D341Med (cell line): ENCODE data around the gene DYNC1I1.

Experiments used
- DNase-seq: peaks from one replicate; pipeline ENCODE4 v3.0.0; 2012; ENCODE audit warnings: low spot score

The DYNC1I1 gene

DNA sequence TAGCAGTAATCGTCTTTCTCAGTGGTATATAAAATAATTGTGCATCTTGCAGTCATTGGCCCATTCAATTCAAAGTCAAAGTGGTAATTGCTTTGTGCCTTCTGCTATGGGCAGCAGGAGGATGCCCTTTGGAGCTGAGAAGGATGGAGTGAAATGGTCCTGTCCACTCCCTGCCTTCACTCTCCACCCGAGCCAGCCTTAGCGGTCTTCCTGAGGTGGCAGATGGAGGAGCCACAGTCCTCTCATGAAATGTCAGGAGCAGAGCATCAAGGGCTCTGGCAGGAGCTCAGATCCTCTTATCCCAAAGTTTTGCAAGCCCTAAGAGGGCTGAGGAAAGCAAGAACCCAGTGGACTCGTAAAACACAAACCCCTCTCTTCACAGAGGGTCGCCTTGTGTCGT lies 199.4 kb downstream of the DYNC1I1 start:
- no peak for DNase-seq

DNA sequence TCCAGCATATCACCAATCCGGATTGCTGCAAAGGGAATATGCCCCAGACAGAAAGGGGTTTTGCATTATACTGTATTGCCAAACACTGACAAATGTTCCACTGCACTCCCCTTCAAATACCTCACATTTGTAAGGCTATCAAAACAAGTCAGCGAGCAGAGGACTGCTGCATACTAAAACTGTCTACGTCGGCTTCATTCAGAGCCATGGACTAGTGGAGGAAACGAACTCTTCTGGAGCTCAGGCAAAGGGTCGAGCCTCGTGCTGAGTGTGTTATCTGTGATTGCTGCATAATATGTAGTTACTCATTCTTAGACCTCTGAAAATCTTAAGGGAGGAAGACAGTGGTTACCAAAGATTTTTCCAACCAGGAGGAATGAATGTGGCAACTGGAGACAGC lies 200.2 kb downstream of the DYNC1I1 start:
- no peak for DNase-seq

GRCh38 chr7:95974108-95974507 lies 201.8 kb downstream of the DYNC1I1 start:
- DNase-seq, result no peak

DNA sequence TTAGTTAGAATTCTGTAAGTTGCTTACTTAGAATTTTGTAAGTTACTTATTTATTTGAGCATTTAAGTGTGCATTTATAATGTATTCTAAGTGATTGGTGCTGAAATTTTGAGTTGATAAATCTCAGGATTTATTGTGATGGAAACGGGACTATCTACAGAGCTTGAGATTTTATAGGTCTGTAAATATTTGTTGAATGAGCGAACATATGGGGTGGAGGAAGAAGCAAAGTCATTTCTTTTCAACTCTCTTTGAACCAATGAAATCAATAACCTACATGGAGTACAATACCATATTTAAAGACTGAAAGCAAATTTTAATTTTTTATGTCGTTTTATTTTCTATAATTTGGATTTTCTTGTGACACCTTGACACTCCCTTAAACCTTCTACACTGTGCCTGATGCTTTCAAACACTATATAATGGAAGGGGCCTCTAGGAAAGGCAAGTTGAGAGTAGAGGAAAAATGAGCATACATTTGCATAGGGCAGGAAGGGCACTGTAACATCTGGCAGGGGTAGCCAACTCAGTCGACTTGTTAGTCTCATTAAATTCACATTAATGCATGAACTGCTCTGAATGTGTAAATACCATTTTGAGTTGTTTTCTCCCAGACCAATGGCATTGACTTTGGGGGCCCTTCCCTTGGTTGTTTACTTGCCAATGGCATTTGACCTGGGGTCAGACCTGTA lies 204.2 kb downstream of the DYNC1I1 start:
- DNase-seq, result no peak

DNA sequence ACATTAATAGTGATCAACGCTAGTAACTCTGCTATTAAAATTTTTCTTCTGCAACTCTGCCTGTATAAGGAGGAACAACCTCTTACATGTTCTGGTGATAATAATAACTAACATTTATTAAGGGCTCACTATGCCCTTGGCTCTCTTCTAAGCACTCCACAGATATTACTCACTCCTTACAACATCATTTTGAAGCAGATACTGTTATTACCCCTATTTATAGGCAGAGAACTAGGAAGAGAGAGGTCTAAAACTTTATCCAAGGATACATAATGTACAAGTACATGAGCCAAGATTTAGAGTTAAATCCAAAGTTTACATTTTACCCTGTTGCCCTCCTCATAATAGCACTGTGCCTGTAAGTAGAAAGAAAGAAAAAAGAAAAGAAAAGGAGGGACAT lies 205.6 kb downstream of the DYNC1I1 start:
- DNase-seq, result no peak

DNA sequence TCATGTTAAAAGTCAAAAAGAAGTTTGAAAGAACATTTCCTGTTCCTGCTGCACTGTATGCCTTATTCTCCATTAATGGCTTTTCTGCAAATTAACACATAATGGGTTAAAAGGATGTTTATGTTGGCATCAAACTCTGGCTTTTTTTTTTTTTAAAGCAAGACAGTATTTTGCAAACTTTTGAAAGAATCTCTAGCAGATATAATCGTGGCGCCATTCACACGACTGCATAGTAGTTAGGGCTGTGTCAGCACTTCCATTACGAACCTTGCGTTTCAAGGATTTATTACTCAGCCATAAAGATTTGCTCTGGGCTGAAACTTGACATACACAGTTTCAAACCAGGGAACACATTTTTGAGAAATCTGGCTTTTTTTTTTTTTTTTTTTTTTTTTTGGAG lies 207.8 kb downstream of the DYNC1I1 start:
- no peak for DNase-seq

- DNase-seq, result no peak
Observed at GRCh38 chr7:95980706-95981105, 208.4 kb downstream of the DYNC1I1 start.

- DNase-seq, result no peak
Observed at GRCh38 chr7:95986178-95986764, 213.9 kb downstream of the DYNC1I1 start.

DNA sequence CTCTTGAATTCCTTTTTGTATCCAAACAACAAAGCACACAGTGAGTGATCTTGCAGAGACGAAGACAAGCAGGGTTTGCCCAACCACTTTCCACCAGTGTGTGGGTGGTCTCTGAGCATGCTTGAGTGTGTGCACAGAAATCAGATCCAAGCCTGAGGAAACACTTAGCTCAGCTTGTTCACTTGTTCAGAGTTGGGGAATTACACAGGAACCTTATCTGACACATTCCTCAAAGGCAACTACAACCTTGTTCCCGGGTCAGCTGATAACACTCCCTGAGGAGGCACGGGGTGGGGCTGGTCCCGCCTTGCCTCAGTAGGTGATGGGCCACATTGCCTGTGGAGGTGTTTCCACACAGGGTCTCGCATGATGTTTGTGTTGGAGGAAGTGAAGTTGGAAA lies 216.9 kb downstream of the DYNC1I1 start:
- no peak for DNase-seq

- DNase-seq, result no peak
Observed at GRCh38 chr7:95993380-95993779, 221.0 kb downstream of the DYNC1I1 start.

DNA sequence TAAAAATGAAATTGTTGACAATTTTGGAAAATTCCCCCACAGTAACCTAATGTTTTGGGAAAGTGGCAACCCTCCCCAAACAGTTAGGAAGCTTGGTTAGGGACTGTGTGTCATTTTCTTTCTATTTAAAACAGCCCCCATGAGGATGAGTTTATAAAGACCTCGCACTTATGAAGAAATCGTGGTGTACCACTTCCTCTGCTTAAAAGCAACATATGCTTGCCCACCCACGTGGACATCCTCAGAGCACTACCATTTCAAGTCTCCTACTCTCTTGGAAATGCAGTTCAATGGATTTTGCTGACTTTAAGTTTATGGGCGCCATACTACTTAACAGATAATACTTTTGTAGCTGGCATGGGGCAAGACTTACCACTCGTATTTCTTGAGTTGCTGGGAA lies 223.8 kb downstream of the DYNC1I1 start:
- DNase-seq, result no peak

- no peak for DNase-seq
Observed at GRCh38 chr7:95996886-95997285, 224.5 kb downstream of the DYNC1I1 start.

DNA sequence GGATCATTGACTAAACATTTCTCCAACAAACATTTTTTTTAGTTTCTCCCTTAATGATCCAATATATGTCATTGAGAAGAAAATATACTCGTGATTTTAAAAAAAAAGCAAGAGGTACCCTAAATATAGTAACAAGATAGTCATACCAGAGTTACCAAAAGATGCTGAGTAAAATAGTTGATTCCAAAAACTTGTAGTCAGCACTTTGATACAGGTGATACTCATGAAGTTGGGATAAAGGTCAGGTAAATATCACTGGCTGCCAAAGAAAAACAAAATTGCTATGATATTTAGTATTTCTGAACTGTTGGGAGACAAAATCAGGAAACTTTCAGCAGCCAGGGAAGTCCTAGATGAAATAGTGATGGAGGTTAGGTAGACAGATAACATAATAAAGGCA lies 225.3 kb downstream of the DYNC1I1 start:
- no peak for DNase-seq

DNA sequence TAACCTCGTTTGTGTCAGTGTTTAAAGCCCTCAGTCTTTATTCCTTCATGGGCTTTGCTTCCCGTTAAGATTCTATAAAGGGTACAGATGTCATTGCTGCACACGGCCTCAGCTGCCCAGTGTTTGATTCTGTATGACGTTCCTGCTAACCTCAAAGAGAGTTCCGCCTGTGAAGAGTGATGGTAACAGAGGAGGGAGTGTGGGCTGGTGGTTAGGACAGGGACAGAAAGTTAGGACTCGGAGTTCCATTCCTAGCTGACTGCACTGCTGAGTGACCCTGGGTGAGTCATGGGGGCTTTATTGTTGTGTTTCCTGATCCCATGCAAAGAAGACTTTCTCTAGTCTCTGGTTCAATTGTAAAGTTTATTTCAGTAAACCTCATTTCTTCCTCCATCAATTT lies 227.1 kb downstream of the DYNC1I1 start:
- no peak for DNase-seq

- DNase-seq, result no peak
Observed at GRCh38 chr7:96004578-96004977, 232.2 kb downstream of the DYNC1I1 start.

GRCh38 chr7:96005271-96005670 lies 232.9 kb downstream of the DYNC1I1 start:
- DNase-seq, result no peak

DNA sequence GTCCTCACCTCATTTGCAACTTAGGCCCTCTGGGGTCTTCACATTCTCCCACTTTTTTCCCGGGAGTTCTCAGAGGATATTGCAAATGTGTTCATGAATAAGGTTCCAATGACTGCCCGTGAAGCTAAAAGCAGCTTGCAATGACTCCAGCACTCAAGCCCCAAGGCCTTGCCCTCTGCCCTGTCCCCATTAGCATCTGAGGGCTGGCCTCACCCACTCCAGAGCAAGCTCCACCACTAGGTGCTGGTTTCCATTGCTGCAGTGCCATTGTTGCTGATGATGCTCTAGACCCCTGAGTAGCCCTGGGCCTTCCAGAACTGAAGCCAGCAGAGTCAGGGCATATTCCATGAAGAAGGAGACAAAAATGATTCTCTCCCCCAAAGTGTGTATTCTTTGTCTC lies 236.8 kb downstream of the DYNC1I1 start:
- DNase-seq, result no peak

GRCh38 chr7:96013836-96014235 lies 241.5 kb downstream of the DYNC1I1 start:
- DNase-seq, result no peak

GRCh38 chr7:96014617-96015016 lies 242.3 kb downstream of the DYNC1I1 start:
- no peak for DNase-seq

- DNase-seq, result no peak
Observed at GRCh38 chr7:96016056-96016586, 243.8 kb downstream of the DYNC1I1 start.

- DNase-seq, result no peak
Observed at GRCh38 chr7:96016735-96017134, 244.4 kb downstream of the DYNC1I1 start.

DNA sequence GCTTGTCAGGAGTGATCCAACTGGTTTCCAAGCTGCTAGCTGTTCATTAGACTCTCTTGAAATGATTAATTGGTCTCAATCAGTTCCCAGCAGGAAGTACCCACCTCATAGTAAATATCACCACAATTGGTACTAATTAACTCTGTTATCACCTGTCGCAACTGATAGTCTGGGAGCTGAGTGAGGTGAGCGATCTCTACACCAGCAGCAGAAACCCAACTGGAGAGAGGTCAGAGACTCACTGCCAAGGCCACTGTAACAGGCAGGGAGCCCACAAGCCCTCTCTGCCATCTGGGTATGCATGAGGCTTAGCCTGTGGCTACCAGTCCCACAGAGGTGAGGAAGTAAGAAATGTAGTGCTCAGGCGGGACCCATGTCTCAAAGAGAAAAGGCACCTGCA lies 245.5 kb downstream of the DYNC1I1 start:
- DNase-seq, result no peak

DNA sequence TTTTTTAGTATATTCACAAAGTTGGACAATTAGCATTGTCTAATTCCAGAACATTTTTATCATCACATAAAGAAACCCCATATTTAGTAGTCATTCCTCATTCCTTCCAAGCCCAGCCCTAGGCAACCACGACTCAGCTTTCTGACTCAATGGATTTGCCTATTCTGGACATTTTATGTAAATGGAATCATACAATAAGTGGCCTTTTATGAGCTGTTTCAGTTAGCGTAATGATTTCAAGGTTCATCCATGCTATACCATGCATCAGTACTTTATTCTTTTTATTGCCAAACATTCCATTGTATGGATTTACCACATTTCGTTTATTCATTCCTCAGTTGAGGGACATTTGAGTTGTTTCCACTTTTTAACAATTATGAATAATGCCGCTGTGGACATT lies 249.2 kb downstream of the DYNC1I1 start:
- no peak for DNase-seq

DNA sequence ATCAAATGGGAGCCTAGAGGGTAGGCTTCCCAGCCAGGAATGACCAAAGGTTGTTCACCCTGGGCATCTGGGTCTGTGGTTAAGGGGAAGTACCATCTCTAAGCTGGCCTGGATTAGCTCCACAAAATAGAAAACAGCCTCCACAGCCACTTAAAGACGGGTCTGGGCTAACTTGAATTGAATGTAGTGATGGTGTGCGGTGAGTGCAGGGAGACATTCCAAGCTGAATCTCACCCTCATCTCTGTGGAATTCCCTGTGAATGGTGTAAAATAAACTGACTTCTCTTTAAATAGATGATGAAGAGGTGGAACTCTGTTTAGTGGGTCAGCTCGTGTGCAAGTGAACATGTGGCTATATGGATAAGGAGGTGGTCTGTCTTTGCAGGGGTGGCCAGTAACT lies 251.0 kb downstream of the DYNC1I1 start:
- no peak for DNase-seq
